ENCODE results near the gene SLC35G1. TPM values are rescaled to one million over a fixed set of nuclear protein-coding genes. Genes with fewer than 3 reads are reported as not detected.
A peak's percentile ranks its signal among the peaks of the same experiment; 100 is the strongest.

SLC35G1 gene
- total RNA-seq, 2 donors from 2014 or later = 11.3 to 14.2 TPM

- peaks cover 5% of the 10 kb centered on the region for H3K4me1 Mint-ChIP-seq
- no peaks in the 10 kb centered on the region for H3K36me3 ChIP-seq (ENCODE audit: control insufficient read depth, insufficient read depth, low read length)
- DNase-seq = no peak
- H3K27me3 Mint-ChIP-seq (ENCODE audit: insufficient read depth) = peaks cover 15% of the 10 kb centered on the region
- no peak overlapping the region for H3K27ac ChIP-seq (ENCODE audit: low read depth, low read length)
- 88 to 96% methylated on average over 2 of the region's 2 CpGs for WGBS, 2 experiments (ENCODE audit: insufficient coverage in 1 of 2, insufficient read length in 1 of 2)
- H3K4me3 Mint-ChIP-seq = no peak overlapping the region
- no peak overlapping the region for H3K4me3 ChIP-seq (ENCODE audit: low read length)
- H3K36me3 Mint-ChIP-seq (ENCODE audit: low read depth) = no peaks in the 10 kb centered on the region
- no peaks in the 10 kb centered on the region for H3K9me3 ChIP-seq (ENCODE audit: control insufficient read depth, low read length)
- H3K4me1 ChIP-seq (ENCODE audit: control insufficient read depth, insufficient read depth, low read length) = peaks cover 5% of the 10 kb centered on the region
- no peaks in the 10 kb centered on the region for H3K9me3 Mint-ChIP-seq
- H3K27me3 ChIP-seq (ENCODE audit: control insufficient read depth, insufficient read depth, low read length, poor library complexity, severe bottlenecking) = no peaks in the 10 kb centered on the region
- TF ChIP-seq, protein P1, sequence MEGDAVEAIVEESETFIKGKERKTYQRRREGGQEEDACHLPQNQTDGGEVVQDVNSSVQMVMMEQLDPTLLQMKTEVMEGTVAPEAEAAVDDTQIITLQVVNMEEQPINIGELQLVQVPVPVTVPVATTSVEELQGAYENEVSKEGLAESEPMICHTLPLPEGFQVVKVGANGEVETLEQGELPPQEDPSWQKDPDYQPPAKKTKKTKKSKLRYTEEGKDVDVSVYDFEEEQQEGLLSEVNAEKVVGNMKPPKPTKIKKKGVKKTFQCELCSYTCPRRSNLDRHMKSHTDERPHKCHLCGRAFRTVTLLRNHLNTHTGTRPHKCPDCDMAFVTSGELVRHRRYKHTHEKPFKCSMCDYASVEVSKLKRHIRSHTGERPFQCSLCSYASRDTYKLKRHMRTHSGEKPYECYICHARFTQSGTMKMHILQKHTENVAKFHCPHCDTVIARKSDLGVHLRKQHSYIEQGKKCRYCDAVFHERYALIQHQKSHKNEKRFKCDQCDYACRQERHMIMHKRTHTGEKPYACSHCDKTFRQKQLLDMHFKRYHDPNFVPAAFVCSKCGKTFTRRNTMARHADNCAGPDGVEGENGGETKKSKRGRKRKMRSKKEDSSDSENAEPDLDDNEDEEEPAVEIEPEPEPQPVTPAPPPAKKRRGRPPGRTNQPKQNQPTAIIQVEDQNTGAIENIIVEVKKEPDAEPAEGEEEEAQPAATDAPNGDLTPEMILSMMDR (conservative IDR thresholded peaks at IDR 0.05) = no peak
- no peak overlapping the region for H3K27ac Mint-ChIP-seq
- no peak overlapping the region for H3K9ac ChIP-seq (ENCODE audit: extremely low read depth, low read length, poor library complexity, severe bottlenecking)
Observed at GRCh38 chr10:93871671-93872204, 22.0 kb upstream of the SLC35G1 start.

- H3K4me3 ChIP-seq (ENCODE audit: low read length) = no peak overlapping the region
- no peaks in the 10 kb centered on the region for H3K36me3 ChIP-seq (ENCODE audit: control insufficient read depth, insufficient read depth, low read length)
- no peak overlapping the region for H3K9ac ChIP-seq (ENCODE audit: extremely low read depth, low read length, poor library complexity, severe bottlenecking)
- H3K27ac ChIP-seq (ENCODE audit: low read depth, low read length) = no peak overlapping the region
- TF ChIP-seq, protein P1 (conservative IDR thresholded peaks at IDR 0.05) = no peak
- H3K27me3 Mint-ChIP-seq (ENCODE audit: insufficient read depth) = peaks cover 11% of the 10 kb centered on the region
- H3K4me3 Mint-ChIP-seq = no peak overlapping the region
- H3K9me3 ChIP-seq (ENCODE audit: control insufficient read depth, low read length) = no peaks in the 10 kb centered on the region
- peaks cover 5% of the 10 kb centered on the region for H3K4me1 Mint-ChIP-seq
- H3K27me3 ChIP-seq (ENCODE audit: control insufficient read depth, insufficient read depth, low read length, poor library complexity, severe bottlenecking) = no peaks in the 10 kb centered on the region
- no peaks in the 10 kb centered on the region for H3K9me3 Mint-ChIP-seq
- H3K4me1 ChIP-seq (ENCODE audit: control insufficient read depth, insufficient read depth, low read length) = peaks cover 5% of the 10 kb centered on the region
- H3K36me3 Mint-ChIP-seq (ENCODE audit: low read depth) = no peaks in the 10 kb centered on the region
- H3K27ac Mint-ChIP-seq = no peak overlapping the region
- DNase-seq = no peak
- 83 to 98% methylated on average over 1 to 2 of the region's 2 CpGs for WGBS, 2 experiments (ENCODE audit: insufficient coverage in 1 of 2, insufficient read length in 1 of 2)
Observed at GRCh38 chr10:93872375-93873158, 21.2 kb upstream of the SLC35G1 start.

- 88 to 93% methylated on average over 4 to 6 of the region's 6 CpGs for WGBS, 2 experiments (ENCODE audit: insufficient coverage in 1 of 2, insufficient read length in 1 of 2)
- TF ChIP-seq, protein P1 (conservative IDR thresholded peaks at IDR 0.05) = no peak
- H3K9me3 Mint-ChIP-seq = no peaks in the 10 kb centered on the region
- DNase-seq = no peak
- H3K36me3 Mint-ChIP-seq (ENCODE audit: low read depth) = no peaks in the 10 kb centered on the region
- H3K9ac ChIP-seq (ENCODE audit: extremely low read depth, low read length, poor library complexity, severe bottlenecking) = no peak overlapping the region
- H3K27ac Mint-ChIP-seq = peak overlapping the region; percentile 8
- H3K4me3 Mint-ChIP-seq = no peak overlapping the region
- peaks cover 5% of the 10 kb centered on the region for H3K4me1 Mint-ChIP-seq
- H3K4me3 ChIP-seq (ENCODE audit: low read length) = no peak overlapping the region
- no peaks in the 10 kb centered on the region for H3K9me3 ChIP-seq (ENCODE audit: control insufficient read depth, low read length)
- H3K4me1 ChIP-seq (ENCODE audit: control insufficient read depth, insufficient read depth, low read length) = peaks cover 5% of the 10 kb centered on the region
- H3K27me3 ChIP-seq (ENCODE audit: control insufficient read depth, insufficient read depth, low read length, poor library complexity, severe bottlenecking) = no peaks in the 10 kb centered on the region
- H3K36me3 ChIP-seq (ENCODE audit: control insufficient read depth, insufficient read depth, low read length) = no peaks in the 10 kb centered on the region
- peaks cover 7% of the 10 kb centered on the region for H3K27me3 Mint-ChIP-seq (ENCODE audit: insufficient read depth)
- H3K27ac ChIP-seq (ENCODE audit: low read depth, low read length) = no peak overlapping the region
Observed at GRCh38 chr10:93873420-93874115, 20.2 kb upstream of the SLC35G1 start.
